ENCODE results near the gene SYCP2. TPM values are rescaled to one million over a fixed set of nuclear protein-coding genes. Genes with fewer than 3 reads are reported as not detected.
A peak's percentile ranks its signal among the peaks of the same experiment; 100 is the strongest.

SYCP2 gene
- total RNA-seq, 4 donors from 2014 or later = 1.8 to 5.0 (median 4.4) TPM

GRCh38 chr20:59824711-59825562 lies 108.5 kb downstream of the SYCP2 start:
- no peak for TF ChIP-seq POLR2A (IDR thresholded peaks at IDR 0.05)
- TF ChIP-seq POLR2AphosphoS5 (IDR thresholded peaks at IDR 0.05) = no peak
- DNase-seq (ENCODE audit: low spot score in 2 of 2) = peak; percentile 50 to 58
- peaks cover 45% of the 10 kb centered on the region for H3K4me1 ChIP-seq
- H3K36me3 ChIP-seq = no peaks in the 10 kb centered on the region
- H3K4me3 ChIP-seq = no peak overlapping the region
- WGBS = 86% methylated on average over 7 of the region's 8 CpGs
- no peak overlapping the region for H3K27ac ChIP-seq
- H3K27me3 ChIP-seq = no peaks in the 10 kb centered on the region
- H3K9me3 ChIP-seq = no peaks in the 10 kb centered on the region

- 72% methylated on average over 7 of the region's 8 CpGs for WGBS
These were observed 109.8 kb downstream of the SYCP2 start for GRCh38 chr20:59823491-59824259.

GRCh38 chr20:59823030-59823423 lies 110.4 kb downstream of the SYCP2 start:
- H3K4me3 ChIP-seq = no peak overlapping the region
- peaks cover 42% of the 10 kb centered on the region for H3K4me1 ChIP-seq
- H3K27ac ChIP-seq = no peak overlapping the region
- DNase-seq (ENCODE audit: low spot score in 2 of 2) = peak in 1 of 2 donors; percentile 25
- no peaks in the 10 kb centered on the region for H3K36me3 ChIP-seq
- TF ChIP-seq CTCF (IDR thresholded peaks at IDR 0.05) = no peak
- TF ChIP-seq POLR2AphosphoS5 (IDR thresholded peaks at IDR 0.05) = no peak
- TF ChIP-seq POLR2A (IDR thresholded peaks at IDR 0.05) = no peak
- whole genome bisulfite sequencing = 90% methylated on average over 9 of the region's 9 CpGs
- H3K27me3 ChIP-seq = no peaks in the 10 kb centered on the region
- no peaks in the 10 kb centered on the region for H3K9me3 ChIP-seq

More at GRCh38 chr20:59823491-59824259, 109.8 kb downstream of the SYCP2 start:
- H3K27me3 ChIP-seq = no peaks in the 10 kb centered on the region
- H3K27ac ChIP-seq = no peak overlapping the region
- H3K4me3 ChIP-seq = no peak overlapping the region
- no peak for TF ChIP-seq EP300 (IDR thresholded peaks at IDR 0.05)
- no peak for TF ChIP-seq POLR2AphosphoS5 (IDR thresholded peaks at IDR 0.05)
- TF ChIP-seq POLR2A (IDR thresholded peaks at IDR 0.05) = no peak
- no peak for TF ChIP-seq CTCF (IDR thresholded peaks at IDR 0.05)
- DNase-seq (ENCODE audit: low spot score in 2 of 2) = peak; percentile 59
- H3K9me3 ChIP-seq = no peaks in the 10 kb centered on the region
- H3K4me1 ChIP-seq = peaks cover 47% of the 10 kb centered on the region
- no peaks in the 10 kb centered on the region for H3K36me3 ChIP-seq

GRCh38 chr20:59822291-59823029 lies 111.0 kb downstream of the SYCP2 start:
- Histone ChIP-seq H3K9me3 (no peaks in the 10 kb centered on the region), H3K4me3 (no peak overlapping the region), H3K27me3 (no peaks in the 10 kb centered on the region), H3K36me3 (no peaks in the 10 kb centered on the region), H3K4me1 (peaks cover 37% of the 10 kb centered on the region), H3K27ac (no peak overlapping the region)
- peak in 1 of 2 donors; percentile 59 for DNase-seq (ENCODE audit: low spot score in 2 of 2)
- WGBS = 88% methylated on average over 14 of the region's 21 CpGs
- no peak for TF ChIP-seq CTCF (IDR thresholded peaks at IDR 0.05)
- TF ChIP-seq EP300 (IDR thresholded peaks at IDR 0.05) = no peak
- no peak for TF ChIP-seq POLR2A (IDR thresholded peaks at IDR 0.05)
- no peak for TF ChIP-seq POLR2AphosphoS5 (IDR thresholded peaks at IDR 0.05)

- Histone ChIP-seq H3K4me1 (peaks cover 31% of the 10 kb centered on the region), H3K27me3 (no peaks in the 10 kb centered on the region), H3K27ac (no peak overlapping the region), H3K4me3 (no peak overlapping the region), H3K36me3 (no peaks in the 10 kb centered on the region), H3K9me3 (no peaks in the 10 kb centered on the region)
- TF ChIP-seq CTCF (IDR thresholded peaks at IDR 0.05) (no peak), EP300 (IDR thresholded peaks at IDR 0.05) (no peak), POLR2AphosphoS5 (IDR thresholded peaks at IDR 0.05) (no peak), POLR2A (IDR thresholded peaks at IDR 0.05) (no peak)
- peak in 1 of 2 donors; percentile 25 for DNase-seq (ENCODE audit: low spot score in 2 of 2)
- WGBS = 80% methylated on average over 18 of the region's 19 CpGs
These were observed 111.6 kb downstream of the SYCP2 start for GRCh38 chr20:59821788-59822187.
